IPS DF 19.7 (cell line): ENCODE measurements around the gene USP46.

ENCODE experiments used
- DNase-seq: peaks from one replicate; pipeline ENCODE4 v3.0.0-alpha.2; 2013; ENCODE audit warnings: low read depth, low spot score

The USP46 gene, protein sequence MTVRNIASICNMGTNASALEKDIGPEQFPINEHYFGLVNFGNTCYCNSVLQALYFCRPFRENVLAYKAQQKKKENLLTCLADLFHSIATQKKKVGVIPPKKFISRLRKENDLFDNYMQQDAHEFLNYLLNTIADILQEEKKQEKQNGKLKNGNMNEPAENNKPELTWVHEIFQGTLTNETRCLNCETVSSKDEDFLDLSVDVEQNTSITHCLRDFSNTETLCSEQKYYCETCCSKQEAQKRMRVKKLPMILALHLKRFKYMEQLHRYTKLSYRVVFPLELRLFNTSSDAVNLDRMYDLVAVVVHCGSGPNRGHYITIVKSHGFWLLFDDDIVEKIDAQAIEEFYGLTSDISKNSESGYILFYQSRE

DNA sequence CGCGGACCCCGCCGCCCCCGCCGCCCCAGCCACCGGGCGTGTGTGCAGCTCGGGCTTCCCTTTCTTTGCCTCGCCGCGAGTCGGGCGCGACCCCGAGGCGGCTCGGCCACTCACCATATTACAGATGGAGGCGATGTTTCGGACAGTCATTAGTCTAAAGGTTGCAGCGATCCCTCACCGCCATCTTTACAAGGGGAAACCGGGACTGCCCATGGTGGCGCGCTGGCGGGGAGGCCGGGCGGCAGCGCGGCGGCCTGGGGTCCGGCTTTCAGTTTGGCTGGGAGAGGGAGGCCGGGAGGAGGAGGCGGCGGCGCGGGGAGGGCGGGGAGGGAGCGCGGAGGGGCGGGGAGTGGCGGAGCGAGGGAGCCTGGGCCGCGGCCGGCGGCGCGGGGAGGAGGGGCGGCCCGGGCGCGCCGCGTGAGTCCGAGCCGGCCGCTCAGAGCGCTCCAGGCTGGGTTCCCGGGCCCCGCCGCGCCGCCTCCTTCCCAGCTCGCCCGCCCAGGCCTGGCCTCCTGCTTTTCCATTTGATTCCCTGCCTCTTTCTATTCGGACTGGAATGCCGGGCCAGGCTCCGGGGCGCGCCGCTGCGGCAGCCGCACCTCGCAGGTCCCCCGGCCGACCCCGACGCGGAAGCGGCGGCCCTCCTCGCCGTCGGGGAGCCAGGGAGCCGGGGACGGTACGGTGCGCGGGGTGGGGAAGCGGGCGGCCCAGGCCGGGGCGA lies at the start of gene USP46:
TSS of gene USP46 (minus strand) at position 301 of the 721 bp plus-strand sequence. CDS start at position 150, 151 bp downstream.
- no peak for DNase-seq

DNA sequence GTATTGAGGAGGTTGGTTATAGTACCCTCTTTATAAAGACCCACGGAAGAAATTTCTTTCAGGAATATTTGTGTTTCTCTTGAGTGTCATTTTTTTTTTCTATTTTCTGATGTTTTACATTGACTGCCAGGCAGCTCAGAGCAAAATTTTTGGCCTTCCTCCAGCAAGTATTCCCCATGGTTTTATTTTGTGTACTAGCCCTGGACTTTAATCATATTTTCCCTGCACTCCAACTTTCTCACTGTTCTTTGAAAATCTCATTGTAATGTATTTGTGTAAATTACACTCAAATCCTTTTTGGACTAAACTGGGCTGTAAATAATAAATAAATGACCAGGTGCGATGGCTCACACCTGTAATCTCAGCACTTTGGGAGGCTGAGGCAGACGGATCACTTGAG lies 45.6 kb upstream of the USP46 start:
- no peak for DNase-seq

DNA sequence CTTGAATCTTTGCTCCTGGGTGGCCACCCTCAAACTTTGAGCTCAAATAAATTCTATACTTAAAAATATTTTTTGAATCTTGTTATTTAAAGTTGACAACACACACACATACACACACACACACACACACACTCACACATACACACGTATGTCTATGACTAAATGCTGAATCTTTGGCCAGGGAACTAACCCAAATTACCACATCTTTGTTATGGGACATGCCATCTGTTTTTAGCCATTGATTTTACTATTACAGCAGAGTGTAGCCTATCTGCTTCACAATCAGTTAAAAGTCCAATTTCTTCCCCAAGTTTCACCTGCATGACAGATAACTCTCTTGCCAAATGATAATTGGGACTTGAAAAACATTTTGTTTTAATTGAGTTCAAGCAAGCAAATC lies 45.0 kb upstream of the USP46 start:
- no peak for DNase-seq

DNA sequence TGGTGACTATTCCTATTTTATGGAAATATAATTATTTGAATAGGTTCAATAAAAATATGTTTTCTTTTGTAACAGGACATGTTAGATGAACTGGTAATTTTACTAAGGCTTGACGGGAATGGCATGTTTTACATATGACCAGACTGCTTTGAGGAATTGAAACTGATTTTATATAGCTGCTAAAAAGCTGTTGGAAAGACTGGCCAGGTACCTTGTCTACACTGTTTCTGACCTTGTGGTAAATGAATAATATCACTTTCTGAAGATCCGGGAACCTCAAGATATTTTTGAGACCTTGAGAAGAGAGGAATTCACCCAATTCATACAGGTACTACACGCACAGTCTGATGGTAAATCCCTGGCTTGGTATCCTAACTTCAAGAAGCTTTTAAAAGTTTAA lies 42.1 kb upstream of the USP46 start:
- DNase-seq: no peak

DNA sequence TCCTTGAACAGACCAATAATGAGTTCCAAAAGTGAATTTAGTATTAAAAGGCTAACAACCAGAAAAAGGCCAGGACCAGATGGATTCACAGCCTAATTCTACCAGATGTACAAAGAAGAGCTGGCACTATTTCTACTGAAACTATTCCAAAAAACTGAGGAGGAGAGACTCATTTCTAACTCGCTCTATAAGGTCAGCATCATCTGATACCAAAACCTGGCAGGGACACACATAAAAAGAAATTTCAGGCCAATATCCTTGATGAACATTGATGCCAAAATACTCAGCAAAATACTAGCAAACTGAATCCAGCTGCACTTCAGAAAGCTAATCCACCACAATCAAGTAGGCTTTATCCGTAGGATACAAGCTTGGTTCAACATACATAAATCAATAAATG lies 35.8 kb upstream of the USP46 start:
- no peak for DNase-seq

DNA sequence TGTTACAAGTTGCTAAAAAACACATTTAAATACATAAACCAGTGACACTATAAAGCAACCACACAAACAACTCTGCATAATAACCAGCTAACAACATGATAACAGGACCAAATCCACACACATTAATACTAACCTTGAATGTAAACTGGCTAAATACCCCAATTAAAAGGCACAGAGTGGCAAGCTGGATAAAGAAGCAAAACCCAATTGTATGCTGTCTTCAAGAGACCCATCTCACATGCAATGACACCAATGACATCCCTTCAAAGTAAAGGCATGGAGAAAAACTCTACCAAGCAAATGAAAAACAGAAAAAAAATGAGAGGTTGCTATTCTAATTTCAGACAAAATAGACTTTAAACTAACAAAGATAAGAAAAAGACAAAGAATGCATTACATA lies 34.4 kb upstream of the USP46 start:
- no peak for DNase-seq

DNA sequence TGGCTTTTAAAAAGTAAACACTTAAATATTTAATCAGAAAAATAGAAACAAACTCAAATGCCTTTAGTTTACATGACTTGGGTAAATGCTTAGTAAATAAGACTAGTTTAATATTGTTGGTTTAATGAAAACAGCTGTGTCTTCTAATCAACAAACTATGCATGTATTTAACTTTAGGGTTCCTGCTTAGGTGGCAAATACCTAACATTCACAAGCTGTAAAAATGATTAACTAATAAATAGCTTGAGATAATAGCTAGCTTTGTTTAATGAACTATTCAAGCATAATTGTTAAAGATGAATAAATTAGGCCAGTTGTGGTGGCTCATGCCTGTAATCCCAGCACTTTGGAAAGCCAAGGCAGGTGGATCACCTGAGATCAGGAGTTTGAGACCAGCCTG lies 30.0 kb upstream of the USP46 start:
- no peak for DNase-seq

DNA sequence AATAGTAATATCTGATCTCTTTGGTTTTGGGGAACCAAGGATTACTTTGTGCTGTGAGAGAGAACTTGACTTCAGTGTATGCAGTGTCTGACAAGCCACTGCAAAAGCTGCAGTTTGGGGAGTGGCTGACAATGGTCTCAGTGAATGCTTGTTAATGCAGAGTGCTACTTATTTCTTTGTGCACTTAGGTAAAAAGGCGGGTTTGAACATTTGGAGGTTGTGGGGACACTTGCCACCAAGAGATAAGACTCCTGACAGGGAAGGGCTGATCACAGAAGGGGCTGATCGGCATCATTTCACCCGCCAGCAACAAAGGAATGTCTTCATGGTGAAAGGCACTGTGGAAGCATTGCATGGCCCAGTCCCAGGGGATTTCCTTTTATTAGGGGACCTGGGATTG lies 28.6 kb upstream of the USP46 start:
- no peak for DNase-seq

DNA sequence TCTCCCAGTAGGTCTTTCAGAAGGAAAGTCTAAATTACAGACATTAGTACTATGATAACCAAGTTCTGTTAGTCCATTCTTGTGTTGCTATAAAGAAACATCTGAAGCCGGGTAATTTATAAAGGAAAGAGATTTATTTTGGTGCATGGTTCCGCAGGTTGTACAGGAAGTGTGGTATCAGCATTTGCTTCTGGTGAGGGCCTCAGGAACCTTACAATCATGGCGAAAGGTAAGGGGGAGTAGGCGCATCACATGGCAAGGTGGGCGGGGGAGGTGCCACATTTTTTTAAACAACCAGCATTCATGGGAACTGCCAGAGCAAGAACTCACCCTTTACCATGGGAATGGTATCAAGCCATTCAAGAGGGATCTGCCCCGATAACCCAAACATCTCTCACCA lies 26.2 kb upstream of the USP46 start:
- DNase-seq: no peak

DNA sequence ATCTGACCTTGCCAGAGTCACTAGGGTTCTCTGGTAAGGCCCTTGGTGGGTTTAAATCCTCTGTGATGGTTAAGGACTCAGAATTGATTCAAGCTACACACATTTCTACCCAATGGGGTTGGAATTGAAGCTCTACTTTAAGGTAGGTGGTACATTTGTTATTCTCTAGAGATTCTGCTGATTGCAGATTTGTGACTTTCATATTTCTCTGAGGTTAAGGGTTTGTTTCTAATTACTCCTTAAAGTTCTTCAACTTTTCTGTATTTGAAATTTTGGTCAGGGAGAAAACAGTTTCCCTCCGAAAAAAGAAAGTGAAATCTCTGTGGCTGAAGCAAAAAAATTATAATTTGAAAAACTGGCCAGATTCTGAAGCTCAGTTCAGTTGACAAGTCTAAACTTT lies 25.8 kb upstream of the USP46 start:
- no peak for DNase-seq

DNA sequence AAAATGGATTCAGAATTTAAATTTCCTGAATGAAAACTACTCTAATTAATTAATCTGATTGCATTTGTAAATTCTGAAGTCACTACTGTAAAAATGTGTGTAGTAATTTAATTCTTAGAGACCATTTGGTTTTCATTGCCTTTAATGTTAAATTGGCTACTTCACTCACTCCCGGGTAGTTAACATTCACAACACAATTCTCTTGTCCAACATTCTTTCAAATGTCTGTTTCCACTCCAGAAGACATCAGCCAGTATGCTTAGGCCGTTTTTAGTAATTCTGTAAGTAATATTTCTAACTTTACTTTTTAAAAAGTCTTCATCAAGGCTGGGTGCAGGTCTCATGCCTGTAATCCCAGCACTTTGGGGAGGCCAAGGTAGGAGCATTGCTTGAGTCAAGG lies 21.3 kb upstream of the USP46 start:
- DNase-seq: no peak

DNA sequence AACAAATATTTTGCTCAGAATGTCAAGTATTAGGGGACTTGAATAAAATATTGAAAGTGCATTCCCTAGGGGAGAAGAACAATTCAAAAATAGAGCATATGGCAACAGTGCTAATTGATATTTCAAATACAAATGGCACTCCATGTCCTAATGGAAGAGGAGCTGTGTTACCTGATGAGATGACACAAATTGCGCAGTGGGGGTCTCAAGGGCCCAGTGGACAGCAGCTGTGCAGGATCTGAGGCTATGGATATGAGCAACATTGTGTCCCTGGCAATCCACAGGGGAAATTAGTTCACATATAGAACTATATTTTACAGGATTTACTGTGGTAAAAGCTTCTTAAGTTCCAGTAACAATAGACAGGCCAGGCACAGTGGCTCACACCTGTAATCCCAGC lies 17.4 kb upstream of the USP46 start:
- DNase-seq: no peak

DNA sequence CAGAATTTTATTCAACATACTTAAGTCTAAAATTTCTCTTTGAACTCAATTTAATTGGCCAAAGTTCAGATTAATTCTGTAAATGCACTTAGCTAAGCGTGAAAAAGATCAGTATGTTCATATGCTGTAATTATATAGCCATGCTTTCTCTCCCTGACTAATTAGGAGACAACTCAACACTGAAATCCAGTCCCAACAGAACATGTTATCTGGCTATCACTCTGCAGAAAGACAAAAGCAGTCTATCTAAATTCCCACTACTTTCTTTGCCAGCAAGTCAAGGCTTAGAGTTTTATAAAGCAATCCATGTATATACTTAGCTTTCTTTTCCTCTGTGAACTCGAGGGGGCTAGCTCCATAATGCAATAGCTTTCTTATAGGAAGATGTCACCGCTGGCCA lies 16.0 kb upstream of the USP46 start:
- no peak for DNase-seq

DNA sequence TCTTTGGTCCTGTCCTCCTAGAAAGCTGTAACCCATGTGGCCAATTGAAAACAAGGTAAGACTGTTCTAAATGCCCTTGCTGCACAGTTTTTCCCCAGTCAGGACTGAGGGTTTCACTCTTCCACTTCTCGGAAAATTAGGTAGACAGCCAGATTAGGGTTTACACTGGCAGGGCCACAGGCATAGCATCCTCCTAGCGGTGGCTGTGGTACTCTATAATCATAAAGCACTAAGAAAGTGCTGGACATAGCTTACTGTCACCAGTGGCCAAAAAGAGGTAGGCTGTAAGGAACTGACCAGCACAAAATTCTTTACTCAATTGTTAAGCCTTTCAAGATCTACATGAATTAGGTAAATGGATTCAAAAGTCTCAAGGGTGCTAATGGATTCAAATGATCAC lies 11.6 kb upstream of the USP46 start:
- DNase-seq: no peak

DNA sequence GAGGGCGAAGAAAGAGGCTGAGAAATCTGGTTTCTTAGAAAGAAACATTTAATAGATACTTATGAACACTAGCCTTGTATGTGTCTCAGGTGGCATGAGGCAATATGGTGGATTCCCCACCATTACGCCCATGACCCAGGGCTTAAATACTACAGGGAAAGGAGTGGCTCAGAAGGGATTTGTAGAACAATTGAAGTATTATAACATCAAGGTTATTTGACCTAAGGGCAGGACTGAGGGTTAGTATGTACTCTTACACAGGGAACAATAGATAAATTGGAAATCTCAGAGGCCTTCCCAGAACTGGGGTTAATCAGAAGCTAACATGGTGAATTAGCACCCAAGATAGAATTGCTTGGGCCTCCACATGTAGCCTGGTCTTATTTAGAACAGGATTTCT lies 11.0 kb upstream of the USP46 start:
- no peak for DNase-seq

DNA sequence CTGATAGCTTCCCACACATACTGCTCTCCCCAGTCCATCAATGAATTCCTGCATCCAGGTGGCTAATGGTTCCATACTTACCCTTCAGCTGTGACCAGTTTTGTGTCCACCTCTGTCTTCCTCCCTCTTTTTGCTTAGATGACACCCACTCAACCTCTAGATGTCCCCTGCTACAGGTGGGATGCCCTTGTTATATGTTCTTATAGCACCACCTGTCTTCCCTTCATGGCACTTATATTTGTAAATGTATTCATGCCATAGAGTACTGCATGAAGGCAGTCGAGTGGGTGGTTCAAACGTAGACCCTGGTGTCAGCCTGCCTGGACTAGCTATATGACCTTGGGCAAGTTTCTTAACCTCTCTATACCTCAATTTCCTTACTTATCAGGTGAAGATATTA lies 6.5 kb upstream of the USP46 start:
- DNase-seq: no peak

DNA sequence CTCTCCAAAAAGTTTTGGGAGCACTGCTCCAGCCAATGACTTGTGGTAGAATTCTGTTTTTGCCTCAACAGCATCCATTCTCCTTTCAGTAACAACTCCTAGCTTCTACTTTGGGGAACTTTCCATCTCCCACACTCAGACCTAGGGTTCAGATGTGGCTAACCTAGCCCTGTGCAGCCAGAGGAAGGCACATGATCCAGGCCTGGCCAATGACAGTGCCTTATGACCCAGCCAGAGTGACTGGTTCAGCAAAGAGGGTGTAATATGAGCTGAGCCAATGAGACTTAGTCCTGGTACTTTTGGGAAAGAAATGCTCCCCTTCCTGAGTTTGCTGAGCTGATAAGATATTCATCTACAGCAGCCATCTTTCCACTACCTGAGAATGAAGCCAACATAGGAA lies 5.4 kb upstream of the USP46 start:
- DNase-seq: no peak

DNA sequence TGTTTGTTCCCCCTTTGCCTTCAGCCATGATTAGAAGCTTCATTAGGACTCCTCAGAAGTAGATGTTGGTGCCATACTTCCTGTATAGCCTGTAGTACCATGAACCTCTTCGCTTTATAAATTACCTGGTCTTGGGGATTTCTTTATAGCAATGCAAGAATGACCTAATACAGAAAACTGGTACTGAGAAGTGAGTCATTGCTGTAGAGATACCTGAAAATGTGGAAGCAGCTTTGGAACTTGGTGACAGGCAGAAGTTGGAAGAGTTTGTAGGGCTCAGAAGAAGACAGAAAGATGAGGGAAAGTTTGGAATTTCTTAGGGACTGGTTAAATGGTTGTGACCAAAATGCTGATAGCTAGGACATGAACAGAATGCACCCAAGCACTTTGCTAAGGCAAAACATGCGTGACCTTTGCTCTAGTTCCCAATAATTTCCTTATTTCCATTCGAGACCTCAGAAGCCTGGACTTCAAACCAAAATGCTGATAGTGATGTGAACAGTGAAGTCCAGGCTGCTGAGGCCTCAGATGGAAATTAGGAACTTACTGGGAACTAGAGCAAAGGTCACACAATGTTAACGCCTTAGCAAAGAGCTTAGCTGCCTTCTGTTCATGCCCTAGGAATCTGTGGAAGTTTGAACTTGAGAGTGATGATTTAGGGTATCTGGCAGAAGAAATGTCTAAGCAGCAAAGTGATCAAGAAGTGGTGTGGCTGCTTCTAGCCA lies 3.0 kb upstream of the USP46 start:
- no peak for DNase-seq

DNA sequence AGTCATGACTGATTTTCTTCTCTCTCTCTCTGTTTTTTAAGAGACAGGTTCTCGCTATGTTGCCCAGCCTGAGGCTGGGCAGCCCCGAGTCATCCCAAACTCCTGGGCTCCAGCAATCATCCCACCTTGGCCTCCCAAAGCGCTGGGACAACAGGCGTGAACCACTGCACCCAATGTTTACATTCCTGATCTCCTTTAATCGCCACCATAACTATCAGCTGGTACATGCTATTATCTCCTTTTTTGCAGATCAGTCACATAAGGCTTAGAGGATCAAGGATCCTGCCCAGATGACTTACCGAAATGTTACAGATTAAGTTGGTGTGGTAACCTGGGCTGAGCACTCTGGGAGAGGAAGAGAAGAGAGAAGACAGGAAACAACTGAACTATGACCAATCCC lies 1.5 kb upstream of the USP46 start:
- no peak for DNase-seq

DNA sequence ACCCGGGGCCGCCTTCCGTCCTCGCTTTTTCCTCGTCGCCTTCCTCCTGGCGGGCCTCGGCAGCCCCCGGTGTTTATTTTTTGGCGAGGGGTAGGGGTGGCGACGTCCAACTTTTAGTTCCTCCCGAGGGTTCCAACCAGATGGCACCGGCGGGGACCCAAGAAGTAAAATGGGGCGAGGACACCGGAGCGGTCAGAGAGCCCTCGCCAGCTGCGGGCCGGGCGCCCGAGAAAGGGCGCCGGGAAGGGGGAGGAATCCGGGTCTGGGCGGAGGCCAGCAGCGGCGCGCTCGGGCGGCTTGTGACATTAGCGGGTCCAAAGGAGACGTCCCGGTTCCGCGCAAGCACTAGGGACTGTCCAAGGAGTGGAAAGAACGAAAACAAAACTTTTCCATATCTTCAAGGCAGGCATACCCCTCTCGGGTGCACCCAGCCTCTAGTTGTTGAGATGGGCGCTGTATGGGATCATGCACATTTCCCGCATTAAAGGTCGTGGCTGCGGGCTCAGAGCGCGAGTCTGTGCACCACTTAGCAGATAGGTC lies 691 bp upstream of the USP46 start:
- no peak for DNase-seq

DNA sequence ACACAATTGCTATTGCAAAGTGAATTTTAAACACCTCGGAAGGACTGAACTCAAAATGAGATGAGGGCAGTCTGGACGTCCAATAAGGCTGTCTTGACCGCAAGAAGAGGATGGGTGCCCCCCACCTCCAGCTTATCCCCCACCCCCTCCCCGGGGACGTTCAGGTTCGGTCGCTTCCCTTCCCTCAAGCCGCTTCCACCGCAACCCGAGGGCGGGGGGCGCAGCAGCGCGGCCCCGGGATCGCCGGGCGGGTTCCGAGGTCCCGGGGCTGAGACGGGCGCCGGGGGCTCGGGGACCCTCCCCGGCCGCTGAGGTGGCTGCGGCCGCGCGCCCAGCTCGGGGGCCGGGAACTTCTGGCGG lies 480 bp downstream of the USP46 start:
- DNase-seq: no peak
